HL-60/S4 (cell line): ENCODE results near the gene RABEP2.
"Not testable (repeated sequence)": the region's sequence is repeated elsewhere in the genome, so short reads cannot be mapped to it uniquely, and the experiment has no call there.

ENCODE experiments used
- in situ Hi-C: fragments of 300-500 bp; cut with MboI; formaldehyde crosslinking; loops from 2 replicates; pipeline ENCODE4 v1.14.3; 2022; ENCODE audit warnings: low sequenced_read_pairs

The RABEP2 gene

DNA sequence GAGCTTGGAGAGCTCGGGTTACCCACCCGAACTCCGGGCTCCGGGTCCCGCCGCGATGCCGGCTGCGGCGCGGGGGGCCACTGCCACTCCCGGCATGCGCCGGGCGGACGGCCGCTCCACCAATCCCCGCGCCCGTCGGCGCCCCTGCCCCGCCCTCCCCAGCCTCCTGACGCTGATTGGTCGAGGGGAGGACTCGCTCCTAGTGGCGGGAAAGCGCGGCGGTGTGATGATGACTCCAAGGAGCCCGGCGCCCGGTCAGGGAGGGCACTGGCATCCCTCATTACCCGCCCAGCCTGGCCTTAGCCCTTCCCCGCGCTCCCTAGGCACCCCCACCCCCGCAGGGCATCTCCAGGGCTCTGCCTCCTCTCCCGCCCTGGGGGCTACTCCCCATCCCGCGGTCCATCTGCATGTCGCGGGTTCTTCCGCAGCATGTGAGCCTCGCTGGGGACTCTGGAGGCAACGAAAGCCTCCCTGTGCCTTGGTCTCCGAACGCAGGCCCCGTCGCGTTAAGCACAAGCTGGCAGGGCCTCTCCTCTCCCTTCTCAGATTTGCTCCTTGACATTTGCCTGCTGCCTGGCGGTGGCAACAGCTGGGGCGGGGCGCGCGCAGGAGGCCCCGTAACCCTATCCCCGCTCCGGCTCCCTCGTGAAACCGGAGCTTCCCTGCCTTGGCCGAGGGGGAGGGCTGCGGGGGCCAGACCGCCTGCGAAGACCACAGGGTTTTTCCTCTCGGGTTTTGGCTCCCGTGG, 45.0 kb downstream of the RABEP2 start:
- in situ Hi-C loops = loop anchor here (10.0 kb wide), 1 partner anchor 45 kb away; the partner anchor contains the start of gene RABEP2

DNA sequence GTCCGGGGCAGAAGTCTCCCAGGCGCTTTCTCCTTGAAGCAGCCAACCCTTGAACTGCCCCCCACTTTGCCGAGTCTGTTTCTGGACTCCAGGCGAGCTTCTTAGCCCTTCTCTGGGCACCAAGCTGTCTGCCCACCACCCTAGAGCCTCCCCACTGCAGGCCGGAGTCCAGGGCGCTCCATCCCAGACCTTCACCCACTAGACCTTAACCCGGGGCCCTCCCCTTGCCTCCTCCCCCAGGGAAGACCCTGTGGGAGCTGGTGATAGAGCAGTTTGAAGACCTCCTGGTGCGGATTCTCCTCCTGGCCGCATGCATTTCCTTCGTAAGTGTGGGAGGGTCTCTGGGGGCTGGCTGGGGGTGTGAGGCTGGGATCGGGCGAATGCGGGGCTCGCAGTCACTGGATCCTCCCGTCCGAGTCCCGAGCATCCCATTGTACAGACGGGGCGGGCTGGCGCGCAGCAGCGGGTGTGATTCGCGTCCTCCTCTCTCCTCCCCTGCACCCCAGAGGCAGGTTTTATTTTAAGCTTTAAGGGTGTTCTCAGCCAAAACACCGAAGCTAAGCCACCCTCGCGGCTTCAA, 45.7 kb downstream of the RABEP2 start:
- in situ Hi-C loops = loop anchor here (10.0 kb wide), 1 partner anchor 45 kb away; the partner anchor contains the start of gene RABEP2

DNA sequence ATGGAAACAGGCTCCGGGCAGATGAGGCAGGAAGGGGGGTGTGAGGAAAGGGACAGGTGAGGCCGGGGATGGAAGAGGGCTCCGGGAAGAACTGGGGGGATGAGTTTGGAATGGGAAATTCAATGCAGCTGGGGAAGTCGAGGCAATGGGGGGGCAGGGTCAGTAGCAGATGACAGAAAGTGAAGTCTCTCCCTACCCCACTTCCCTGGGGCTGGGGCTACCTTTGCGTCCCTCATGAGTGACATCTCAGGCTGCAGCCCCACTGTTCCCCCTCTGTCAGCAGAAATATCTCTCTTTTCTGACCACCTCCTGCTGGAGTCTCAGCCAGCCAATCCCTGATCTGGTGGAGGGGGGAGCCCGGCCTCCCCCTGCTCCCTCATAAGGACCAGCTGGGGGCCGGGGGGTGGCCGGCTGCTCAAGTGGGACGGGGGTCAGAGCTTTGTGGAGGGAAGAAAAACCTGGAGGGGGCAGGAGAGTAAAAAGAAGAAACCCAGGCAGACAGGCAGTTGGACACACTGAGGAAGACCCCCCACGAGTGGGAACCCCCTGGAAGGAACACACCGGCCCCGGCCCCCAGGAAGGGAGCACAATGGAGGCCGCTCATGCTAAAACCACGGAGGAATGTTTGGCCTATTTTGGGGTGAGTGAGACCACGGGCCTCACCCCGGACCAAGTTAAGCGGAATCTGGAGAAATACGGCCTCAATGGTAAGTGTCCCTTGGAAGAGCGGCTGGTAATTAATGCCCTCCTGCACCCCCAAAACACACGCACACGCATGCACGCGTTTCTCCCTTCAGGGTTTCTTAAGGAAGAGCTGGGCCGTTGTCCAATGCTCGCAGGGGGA, 46.7 kb downstream of the RABEP2 start, which contains the start of gene ATP2A1:
ATP2A1 (plus strand) TSS at position 406 of the 844 bp plus-strand sequence; CDS start at position 590, 184 bp downstream.
- in situ Hi-C loops = loop anchor here (10.0 kb wide), 1 partner anchor 46 kb away; the partner anchor contains the start of gene RABEP2

DNA sequence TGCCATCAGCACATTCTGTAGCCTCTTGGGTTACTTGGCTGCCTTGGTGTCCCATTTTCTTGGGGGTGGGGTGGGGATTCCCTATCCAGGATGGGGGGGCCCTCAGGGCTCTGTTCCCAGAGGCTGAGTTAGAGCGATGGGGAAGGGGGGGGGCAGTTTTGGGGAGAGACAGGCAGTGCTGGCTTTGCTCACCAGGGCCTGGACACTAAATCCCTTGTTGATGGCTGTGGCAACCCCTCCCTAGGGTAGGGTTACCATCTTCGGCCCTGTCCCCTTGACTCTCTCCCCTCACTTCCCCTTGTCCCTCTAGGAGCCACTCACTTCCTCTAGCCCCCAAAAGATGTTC, 47.4 kb downstream of the RABEP2 start:
- in situ Hi-C loops = loop anchor here (10.0 kb wide), 1 partner anchor 47 kb away; the partner anchor contains the start of gene RABEP2

DNA sequence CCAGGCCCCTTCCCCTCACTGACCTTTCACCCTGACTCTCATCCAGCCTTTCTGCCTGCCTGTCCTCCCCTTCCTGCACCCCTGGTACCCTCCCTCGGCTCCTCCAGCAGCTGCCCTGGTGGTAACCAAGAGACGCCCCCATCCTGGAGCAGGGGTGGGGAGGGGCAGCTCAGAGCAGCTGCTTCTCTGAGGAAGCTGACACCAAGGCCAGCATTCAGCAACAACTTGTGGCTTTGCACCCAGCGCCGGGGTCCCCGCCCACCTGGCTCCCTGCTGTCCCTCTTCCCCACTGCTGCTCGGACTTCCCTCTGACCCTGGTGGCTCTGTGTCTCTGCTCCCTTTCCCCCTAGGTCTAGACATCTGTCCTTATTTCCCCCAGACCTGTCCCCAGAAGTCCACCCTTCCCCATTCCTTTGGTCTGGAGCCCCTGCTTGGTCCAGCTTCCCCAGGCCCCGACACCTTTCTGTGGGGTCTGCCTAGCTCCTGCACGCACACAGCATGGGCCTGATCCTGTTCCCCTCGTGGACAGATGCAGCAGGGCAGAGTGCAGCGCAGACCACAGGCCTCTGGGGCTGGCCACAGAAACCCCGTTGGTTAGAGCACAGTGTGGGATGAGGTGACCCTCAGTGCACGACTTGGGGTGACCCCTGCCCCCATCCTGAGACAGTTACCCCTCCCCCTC, 47.9 kb downstream of the RABEP2 start:
- in situ Hi-C loops = loop anchor here (10.0 kb wide), 1 partner anchor 48 kb away; the partner anchor contains the start of gene RABEP2

DNA sequence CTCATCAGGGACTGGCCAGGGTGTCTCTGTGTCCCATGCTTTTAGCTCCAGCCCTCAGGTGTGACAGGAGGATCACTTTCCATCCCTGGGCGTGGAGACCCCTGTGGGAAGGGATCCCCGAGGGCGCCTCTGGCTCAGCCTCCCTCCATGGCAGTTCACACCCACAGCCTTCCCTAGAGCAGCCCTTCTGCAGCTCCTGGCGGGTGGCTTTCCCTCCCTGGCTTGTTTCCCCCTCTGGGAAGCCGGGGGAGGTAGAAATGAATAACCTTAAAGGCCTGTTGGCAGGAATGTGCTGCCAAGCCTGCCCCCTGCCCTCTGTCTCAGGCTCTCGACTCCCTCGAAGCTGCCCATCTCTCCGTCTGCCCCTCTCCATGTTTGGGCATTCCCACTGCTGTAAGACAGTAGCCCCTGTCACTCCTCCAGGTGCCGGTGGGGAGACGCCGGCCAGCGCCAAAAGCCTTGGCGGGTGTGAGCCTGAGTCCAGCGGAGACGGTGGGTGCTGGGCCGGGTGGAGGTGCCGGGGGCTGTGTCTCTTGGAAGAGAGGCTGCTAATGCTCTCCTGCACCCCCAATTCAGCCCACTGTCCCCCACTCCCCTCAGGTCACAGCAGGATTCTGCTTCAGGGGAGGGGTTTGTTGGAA, 48.9 kb downstream of the RABEP2 start:
- in situ Hi-C loops = loop anchor here (10.0 kb wide), 1 partner anchor 49 kb away; the partner anchor contains the start of gene RABEP2

DNA sequence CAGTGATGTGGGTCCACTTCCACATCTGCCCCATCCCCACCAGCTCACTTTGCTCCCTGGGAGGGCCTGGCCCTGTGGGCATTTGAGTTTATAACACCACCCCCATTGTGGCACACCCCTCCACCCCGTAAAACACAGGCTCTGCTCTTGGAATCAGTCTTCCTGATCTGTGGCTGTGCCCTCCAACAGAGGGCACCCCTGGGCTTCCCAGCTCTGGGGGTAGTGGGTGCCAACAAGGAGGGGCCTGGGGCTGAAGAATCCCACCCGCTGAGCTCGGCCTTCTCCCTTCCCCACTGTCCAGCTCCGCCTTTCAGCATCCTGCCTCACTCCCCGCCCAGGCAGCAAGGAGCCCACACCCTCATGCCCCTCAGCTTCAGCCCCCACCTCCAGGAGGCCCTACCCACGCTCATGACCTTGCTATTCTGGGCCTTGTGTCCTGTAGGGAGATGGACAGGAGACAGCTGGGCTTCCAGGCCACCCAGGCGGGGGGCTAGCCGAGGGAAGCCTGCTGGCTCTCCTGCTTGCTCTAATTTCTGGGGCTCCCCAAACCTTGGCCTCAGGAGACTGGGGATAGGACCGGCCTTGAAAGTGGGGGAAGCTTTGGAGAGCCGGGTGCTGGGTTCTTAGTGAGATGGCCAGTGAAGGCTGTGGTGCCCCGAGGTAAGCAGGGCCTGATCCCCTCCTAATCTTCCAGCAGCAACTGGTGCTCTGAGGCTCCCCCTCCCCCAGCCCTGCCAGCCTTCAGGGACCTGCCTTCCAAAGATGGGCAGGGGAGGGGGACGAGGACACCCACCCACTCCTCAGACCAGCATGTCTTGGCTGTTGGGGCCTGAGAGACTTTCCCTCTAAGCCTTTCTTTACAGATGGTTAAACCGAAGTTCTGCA, 49.7 kb downstream of the RABEP2 start:
- in situ Hi-C loops = loop anchor here (10.0 kb wide), 1 partner anchor 49 kb away; the partner anchor contains the start of gene RABEP2

DNA sequence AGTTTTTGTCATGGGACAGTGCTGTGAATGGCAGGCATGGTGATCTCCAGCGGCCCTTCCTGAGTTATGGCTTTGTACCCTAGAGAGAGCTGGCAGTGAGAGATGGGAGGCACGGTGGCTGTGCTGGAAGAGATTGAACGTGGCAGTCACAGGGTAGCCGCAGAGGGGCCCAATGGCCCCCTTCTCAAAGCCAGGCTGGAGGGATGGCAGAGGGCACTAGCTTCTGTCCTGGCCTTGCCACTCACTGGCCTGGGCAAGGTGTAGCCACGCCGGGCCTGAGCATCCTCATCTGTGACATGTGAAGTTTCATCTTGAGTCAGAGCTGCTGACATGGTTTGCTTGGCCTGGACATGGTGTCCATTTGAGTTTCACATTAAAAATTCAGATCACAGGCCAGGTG, 50.6 kb downstream of the RABEP2 start:
- in situ Hi-C loops = loop anchor here (10.0 kb wide), 1 partner anchor 50 kb away; the partner anchor contains the start of gene RABEP2

DNA sequence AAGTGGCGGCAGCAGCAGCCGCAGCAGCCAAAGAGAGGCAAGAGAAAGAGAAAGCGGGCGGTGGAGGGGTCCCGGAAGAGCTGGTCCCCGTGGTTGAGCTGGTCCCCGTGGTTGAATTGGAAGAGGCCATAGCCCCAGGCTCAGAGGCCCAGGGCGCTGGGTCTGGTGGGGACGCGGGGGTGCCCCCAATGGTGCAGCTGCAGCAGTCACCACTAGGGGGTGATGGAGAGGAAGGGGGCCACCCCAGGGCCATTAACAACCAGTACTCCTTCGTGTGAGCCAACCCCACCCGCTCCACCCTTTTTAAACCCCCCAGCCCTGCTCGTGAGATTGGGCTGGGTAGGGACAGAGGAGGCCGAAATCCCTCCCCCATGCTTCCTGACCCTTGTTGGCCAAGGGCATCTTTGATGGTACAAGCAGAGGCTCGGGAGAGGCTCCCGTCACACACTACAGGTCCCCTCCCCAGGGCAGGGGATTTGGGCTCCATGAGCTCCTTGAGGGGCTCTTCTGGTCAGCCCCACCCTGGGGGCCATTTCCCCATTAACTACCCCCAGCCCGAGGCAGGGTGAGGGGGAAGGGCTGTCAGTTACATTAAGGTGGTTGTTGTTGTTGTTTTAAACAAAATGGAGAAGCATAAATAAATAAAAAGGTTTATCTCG, 51.4 kb downstream of the RABEP2 start:
- in situ Hi-C loops = loop anchor here (10.0 kb wide), 1 partner anchor 51 kb away; the partner anchor contains the start of gene RABEP2

DNA sequence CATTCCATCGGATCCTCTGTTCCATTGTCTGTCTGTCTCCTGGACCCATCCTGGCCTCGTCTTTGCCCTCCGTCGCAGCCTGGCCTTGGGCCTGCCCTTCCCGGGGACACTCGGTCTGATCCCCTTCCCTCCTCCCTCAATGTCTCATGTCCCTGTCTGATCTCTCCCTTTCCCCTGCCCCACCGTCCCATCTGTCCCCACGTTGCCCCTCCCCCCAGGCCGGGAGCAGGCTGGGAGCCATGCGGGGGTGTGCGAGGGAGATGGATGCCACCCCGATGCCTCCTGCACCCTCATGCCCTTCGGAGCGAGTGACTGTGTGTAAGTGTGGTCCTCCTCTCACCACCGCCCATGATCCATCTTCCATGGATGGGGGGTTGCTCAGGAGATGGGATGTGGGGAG, 52.1 kb downstream of the RABEP2 start:
- in situ Hi-C loops = loop anchor here (10.0 kb wide), 1 partner anchor 52 kb away; the partner anchor contains the start of gene RABEP2

DNA sequence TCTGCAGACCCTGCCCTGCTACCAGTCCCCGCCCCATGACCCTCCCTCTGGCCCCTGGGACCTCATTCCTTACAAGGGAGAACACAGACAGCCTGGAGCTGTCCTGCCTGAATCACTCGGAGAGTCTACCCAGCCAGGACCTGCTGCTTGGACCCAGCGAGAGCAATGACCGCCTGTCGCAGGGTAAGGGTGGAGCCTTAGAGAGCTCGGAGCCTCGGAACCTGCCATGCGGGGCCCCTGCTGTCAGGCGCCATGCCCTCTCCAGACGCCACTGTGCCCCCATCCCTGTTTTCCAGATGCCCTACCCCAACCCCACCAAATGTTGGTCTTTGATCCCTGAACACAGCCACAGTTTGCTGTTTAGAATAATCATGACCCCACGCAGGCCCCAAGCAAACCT, 55.8 kb downstream of the RABEP2 start:
- in situ Hi-C loops = no loop called here

DNA sequence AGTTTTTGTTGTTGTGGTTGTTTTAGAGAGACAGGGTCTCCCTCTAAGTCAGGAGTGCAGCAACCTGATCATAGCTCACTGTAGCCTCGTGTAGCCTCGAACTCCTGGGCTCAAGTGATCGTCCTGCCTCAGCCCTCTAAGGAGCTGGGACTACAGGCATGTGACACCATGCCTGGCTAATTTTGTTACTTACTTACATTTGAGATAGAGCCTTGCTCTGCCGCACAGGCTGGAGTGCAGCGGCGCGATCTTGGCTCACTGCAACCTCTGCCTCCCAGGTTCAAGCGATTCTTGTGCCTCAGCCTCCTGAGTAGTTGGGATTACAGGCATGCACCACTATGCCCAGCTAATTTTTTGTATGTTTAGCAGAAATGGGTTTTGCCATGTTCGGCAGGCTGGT, 57.4 kb downstream of the RABEP2 start:
- in situ Hi-C loops = not testable (repeated sequence)

DNA sequence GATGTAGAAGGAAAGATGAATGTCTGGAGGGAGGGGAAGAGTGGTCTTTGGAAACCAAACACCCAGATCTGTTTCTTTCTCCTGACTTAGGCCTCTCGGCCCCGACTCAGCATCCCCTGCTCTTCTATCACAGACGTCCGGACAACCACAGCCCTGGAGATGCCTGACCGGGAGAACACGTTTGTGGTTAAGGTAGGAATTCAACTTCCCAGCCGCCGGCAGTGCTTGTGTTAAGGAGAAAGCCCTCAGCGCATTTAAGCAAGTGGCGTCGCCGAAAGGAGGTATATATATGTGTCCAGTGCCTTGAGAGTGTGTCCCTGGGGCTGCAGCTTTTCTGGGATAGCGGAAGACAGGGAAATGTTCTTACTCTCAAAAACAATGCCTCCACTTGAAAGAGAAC, 57.8 kb downstream of the RABEP2 start:
- in situ Hi-C loops = no loop called here

DNA sequence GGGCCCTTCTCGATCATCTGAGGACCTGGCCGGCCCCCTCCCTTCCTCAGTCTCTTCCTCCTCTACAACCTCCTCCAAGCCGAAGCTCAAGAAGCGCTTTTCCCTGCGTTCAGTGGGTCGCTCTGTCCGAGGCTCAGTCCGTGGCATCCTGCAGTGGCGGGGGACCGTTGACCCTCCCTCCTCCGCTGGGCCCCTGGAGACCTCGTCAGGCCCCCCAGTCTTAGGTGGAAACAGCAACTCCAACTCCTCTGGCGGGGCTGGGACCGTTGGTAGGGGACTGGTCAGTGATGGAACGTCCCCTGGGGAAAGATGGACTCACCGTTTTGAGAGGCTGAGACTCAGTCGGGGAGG, 58.6 kb downstream of the RABEP2 start:
- in situ Hi-C loops = no loop called here

DNA sequence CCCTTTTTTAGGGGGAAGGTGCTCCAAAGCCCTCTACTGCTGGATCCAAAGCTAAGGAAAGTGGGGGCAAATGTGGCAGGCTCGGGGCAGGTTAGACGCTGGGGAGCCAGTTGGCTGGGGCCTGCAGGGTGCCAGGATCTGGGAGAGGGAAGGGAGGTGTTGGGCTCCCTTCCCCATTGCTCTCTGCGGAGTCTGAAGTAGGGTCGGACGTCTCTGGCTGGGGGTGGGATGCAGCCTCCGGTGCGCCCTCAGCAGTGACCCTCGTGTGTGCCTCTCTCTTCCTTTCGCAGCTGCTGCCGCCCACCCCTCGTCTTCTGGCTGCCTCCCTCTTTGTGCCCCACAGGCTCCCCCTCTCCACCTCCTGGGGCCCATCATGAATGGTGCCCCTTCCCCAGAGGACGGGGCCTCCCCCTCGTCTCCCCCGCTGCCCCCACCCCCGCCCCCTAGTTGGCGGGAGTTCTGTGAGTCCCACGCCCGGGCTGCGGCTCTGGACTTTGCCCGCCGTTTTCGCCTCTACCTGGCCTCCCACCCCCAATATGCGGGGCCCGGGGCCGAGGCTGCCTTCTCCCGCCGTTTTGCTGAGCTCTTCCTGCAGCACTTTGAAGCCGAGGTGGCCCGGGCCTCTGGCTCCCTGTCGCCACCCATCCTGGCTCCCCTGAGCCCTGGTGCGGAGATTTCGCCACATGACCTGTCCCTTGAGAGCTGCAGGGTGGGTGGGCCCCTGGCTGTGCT, 59.1 kb downstream of the RABEP2 start:
- in situ Hi-C loops = no loop called here

DNA sequence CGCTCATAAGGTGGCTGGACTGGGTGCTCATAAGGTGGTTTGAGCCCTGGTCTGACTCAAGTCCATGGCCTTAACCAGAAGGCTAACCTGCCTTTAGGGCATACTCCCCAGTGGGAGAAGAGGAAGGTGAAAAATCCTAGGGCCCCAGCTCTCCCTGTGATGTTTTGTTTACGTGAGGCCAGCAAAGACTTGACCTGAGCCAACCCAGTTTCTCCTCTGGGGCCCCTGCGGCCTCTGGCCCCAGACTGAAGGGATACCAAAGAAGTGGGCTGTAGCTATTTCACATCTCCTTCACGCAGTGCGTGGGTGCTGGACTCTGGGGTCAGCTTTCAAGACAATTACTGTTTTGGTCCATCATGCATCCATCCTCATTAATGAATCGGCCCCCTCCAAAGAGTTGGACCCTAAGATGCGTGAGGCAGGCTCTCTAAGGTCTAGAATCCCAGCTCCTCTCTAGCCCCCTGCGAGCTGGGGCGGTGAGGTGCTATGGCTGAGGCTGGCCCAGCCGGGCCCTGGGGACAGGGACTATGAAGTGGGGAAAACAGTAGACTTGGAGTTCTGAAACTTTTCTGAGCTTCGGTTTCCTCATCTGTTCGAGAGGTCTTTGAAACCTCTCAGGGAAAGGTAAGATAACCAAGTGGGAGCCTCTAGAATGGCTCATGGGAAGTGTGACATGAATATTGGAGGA, 59.9 kb downstream of the RABEP2 start:
- in situ Hi-C loops = no loop called here
